Smooth muscle cell (in vitro differentiated cells): ENCODE measurements around the gene KRTAP12-1. TPM values are rescaled to one million over a fixed set of nuclear protein-coding genes. Genes with fewer than 3 reads are reported as not detected.
A peak's percentile ranks its signal among the peaks of the same experiment; 100 is the strongest.
"Not testable (repeated sequence)": the region's sequence is repeated elsewhere in the genome, so short reads cannot be mapped to it uniquely, and the experiment has no call there.

ENCODE experiments used
- DNase-seq: peaks from one replicate; lab custom pipeline; 2025; ENCODE audit not compliant: unreplicated experiment; lab: John Stamatoyannopoulos, UW
- H2AFZ ChIP-seq: fragments of 200-600 bp; sonication (generic); 2 replicates; pipeline ENCODE4 v1.6.0; 2016; ENCODE audit warnings: antibody characterized with exemption, low read depth, mild to moderate bottlenecking
- H3F3A ChIP-seq: fragments of 200-600 bp; sonication (generic); 2 replicates; pipeline ENCODE4 v1.6.0; 2017; ENCODE audit warnings: antibody characterized with exemption, low read depth
- H3K27ac ChIP-seq: fragments of 200-600 bp; sonication (generic); 2 replicates; pipeline ENCODE4 v1.5.1; 2016; ENCODE audit warnings: low read depth, mild to moderate bottlenecking
- H3K27me3 ChIP-seq: fragments of 200-600 bp; sonication (generic); 2 replicates; pipeline ENCODE4 v1.6.1; 2016; ENCODE audit warnings: low read depth, mild to moderate bottlenecking
- H3K36me3 ChIP-seq: fragments of 200-600 bp; sonication (generic); 2 replicates; pipeline ENCODE4 v1.5.1; 2016; ENCODE audit warnings: low read depth
- H3K4me1 ChIP-seq: fragments of 200-600 bp; sonication (generic); 2 replicates; pipeline ENCODE4 v1.5.1; 2016; ENCODE audit warnings: low read depth
- H3K4me2 ChIP-seq: fragments of 200-600 bp; sonication (generic); 2 replicates; pipeline ENCODE4 v1.6.0; 2016; ENCODE audit warnings: mild to moderate bottlenecking
- H3K4me3 ChIP-seq: fragments of 200-600 bp; sonication (generic); 2 replicates; pipeline ENCODE4 v1.5.1; 2016; ENCODE audit warnings: mild to moderate bottlenecking
- H3K79me2 ChIP-seq: fragments of 200-600 bp; sonication (generic); 2 replicates; pipeline ENCODE4 v1.6.0; 2016; ENCODE audit warnings: low read depth, mild to moderate bottlenecking
- H3K9ac ChIP-seq: fragments of 200-600 bp; sonication (generic); 2 replicates; pipeline ENCODE4 v1.6.0; 2016; ENCODE audit warnings: low read depth
- H3K9me3 ChIP-seq: fragments of 200-600 bp; sonication (generic); replicated peaks from 2 replicates; pipeline ENCODE4 v1.5.1; 2016; ENCODE audit warnings: low read depth
- H4K20me1 ChIP-seq: fragments of 200-600 bp; sonication (generic); 2 replicates; pipeline ENCODE4 v1.6.0; 2016; ENCODE audit warnings: low read depth
- CTCF ChIP-seq: fragments of 200-600 bp; sonication (generic); IDR thresholded peaks from 2 replicates; pipeline ENCODE4 v1.5.1; 2017; ENCODE audit warnings: borderline replicate concordance, mild to moderate bottlenecking, antibody characterized with exemption; ENCODE audit not compliant: insufficient read depth, poor library complexity, severe bottlenecking
- WGBS: methylation state at CpG from one replicate; pipeline ENCODE4 v1.1.7; 2016; ENCODE audit warnings: low lambda C conversion rate; 5-methylcytosine and 5-hydroxymethylcytosine counted together
- polyA plus RNA-seq: library from polyadenylated mRNA; unstranded; fragments of >200 nt; fragmentation: Nextera tagmentation; extraction: Ambion mirVana; gene quantifications from 2 replicates; pipeline ENCODE4 v1.2.1, GENCODE V29; 2016
- total RNA-seq: library from RNA; depleted of rRNA; stranded (reverse); fragments of >200 nt; gene quantifications from 2 replicates; pipeline ENCODE4 v1.2.3, GENCODE V29; 2014

KRTAP12-1 gene
- total and polyA plus RNA-seq, 2 experiments from 2014 or later: not detected

GRCh38 chr21:44666401-44667320, 15.3 kb downstream of the KRTAP12-1 start, which contains the start of gene KRTAP12-2:
Gene KRTAP12-2 (minus strand): TSS chr21:44666927. CDS start chr21:44666886, 41 bp downstream.
- no peak within 1 kb of the TSS for H3K9ac ChIP-seq
- H3K36me3 ChIP-seq: no peaks in the 10 kb centered on the region
- H2AFZ ChIP-seq: no peak within 1 kb of the TSS
- no peak within 1 kb of the TSS for H3K4me3 ChIP-seq
- 87% methylated on average over 19 of the region's 19 CpGs for whole genome bisulfite sequencing
- DNase-seq: no peak
- peaks cover 3% of the 10 kb centered on the region for H3K9me3 ChIP-seq
- H3K27me3 ChIP-seq: no peaks in the 10 kb centered on the region
- H3K27ac ChIP-seq: no peak within 1 kb of the TSS
- no peaks in the 10 kb centered on the region for H3K4me1 ChIP-seq
- H3F3A ChIP-seq: no peaks in the 10 kb centered on the region
- no peaks in the 10 kb centered on the region for H4K20me1 ChIP-seq
- no peaks in the 10 kb centered on the region for H3K79me2 ChIP-seq
- TF ChIP-seq CTCF: no peak
- no peak within 1 kb of the TSS for H3K4me2 ChIP-seq

DNA sequence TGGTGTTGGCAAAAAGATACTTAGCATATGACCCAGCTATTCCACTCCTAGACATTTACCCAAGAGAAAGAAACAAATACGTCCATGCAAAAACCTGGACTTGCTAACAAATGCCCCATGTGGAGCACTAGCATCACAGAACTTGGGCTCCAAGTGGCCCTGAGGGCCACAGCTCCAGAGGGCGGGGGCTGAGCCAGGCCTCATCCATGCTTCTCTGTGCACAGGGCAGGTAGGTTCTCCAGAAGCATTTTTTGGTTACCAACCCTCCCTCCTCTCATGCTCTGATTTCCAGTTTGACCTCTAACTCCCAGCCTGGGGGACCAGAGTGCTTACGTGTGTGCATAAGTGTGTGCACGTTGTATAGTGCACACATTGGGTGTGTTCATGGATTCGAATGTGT, 17.3 kb downstream of the KRTAP12-1 start:
- no peak overlapping the region for H3K4me3 ChIP-seq
- TF ChIP-seq CTCF: no peak
- H3K9me3 ChIP-seq: peaks cover 3% of the 10 kb centered on the region
- H3K9ac ChIP-seq: no peak overlapping the region
- H3K27me3 ChIP-seq: no peaks in the 10 kb centered on the region
- H4K20me1 ChIP-seq: no peaks in the 10 kb centered on the region
- no peak overlapping the region for H3K4me2 ChIP-seq
- no peaks in the 10 kb centered on the region for H3K79me2 ChIP-seq
- WGBS: 90% methylated on average over 5 of the region's 5 CpGs
- H3K36me3 ChIP-seq: no peaks in the 10 kb centered on the region
- H2AFZ ChIP-seq: no peak overlapping the region
- no peak overlapping the region for H3K27ac ChIP-seq
- no peaks in the 10 kb centered on the region for H3F3A ChIP-seq
- DNase-seq: no peak
- H3K4me1 ChIP-seq: no peaks in the 10 kb centered on the region

DNA sequence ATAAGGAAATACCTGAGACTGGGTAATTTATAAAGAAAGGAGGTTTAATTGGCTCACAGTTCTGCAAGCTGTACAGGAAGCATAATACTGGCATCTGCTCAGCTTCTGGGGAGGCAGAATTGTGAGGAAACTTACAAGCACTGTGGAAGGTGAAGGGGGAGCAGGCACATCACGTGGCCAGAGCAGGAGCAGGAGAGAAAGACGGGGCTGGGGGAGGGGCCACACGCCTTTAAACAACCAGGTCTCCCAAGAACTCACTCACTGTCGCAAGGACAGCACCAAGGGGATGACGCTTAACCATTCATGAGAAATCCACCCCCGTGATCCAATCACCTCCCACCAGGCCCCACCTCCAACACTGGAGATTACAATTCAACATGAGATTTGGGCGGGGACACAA, 20.4 kb downstream of the KRTAP12-1 start:
- 68% methylated on average over 7 of the region's 7 CpGs for WGBS
- H3K79me2 ChIP-seq, H3K36me3 ChIP-seq, H3K4me3 ChIP-seq, H4K20me1 ChIP-seq, H3K27ac ChIP-seq, DNase-seq, H3K4me1 ChIP-seq, H3K4me2 ChIP-seq, H3K27me3 ChIP-seq, H3K9me3 ChIP-seq, H3F3A ChIP-seq, H3K9ac ChIP-seq, H2AFZ ChIP-seq: not testable (repeated sequence)

DNA sequence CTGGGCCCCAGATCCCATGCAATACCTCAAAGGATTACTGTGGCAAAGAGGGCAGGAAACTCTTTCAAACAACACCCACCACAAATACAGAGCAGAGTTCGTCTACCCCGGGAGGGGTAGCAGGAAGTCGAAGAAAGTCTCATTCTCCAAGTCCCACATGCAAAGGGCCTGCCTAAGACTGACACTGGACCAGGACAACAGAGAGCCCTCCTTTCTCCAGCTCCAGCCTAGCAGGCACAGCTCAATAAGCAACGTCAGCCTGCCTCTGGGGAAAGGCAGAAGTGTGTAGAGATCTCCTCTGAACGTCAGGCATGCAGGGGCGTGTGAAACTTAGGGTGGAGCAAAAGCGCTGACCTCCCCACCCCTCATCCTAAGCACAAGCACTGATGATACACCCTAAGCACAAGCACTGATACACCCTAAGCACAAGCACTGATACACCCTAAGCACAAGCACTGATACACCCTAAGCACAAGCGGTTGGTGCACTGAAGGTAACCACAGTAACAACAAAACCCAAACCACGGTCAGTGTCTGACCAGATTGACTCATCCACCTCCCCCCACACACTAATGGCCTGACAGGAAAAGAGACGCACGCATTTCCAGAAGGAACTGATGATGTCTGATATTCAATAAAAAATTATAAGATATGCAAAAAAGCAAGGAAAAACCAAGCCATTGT, 22.9 kb downstream of the KRTAP12-1 start:
- Histone ChIP-seq H3K4me1 (peaks cover 5% of the 10 kb centered on the region), H3F3A (no peaks in the 10 kb centered on the region), H3K27me3 (no peaks in the 10 kb centered on the region), H3K27ac (peak overlapping the region; percentile 69), H3K79me2 (no peaks in the 10 kb centered on the region), H3K9ac (peak overlapping the region; percentile 26), H3K4me2 (peak overlapping the region; percentile 51), H3K36me3 (no peaks in the 10 kb centered on the region), H3K9me3 (peaks cover 3% of the 10 kb centered on the region), H4K20me1 (no peaks in the 10 kb centered on the region), H3K4me3 (no peak overlapping the region), H2AFZ (peak overlapping the region; percentile 41)
- WGBS: 47% methylated on average over 11 of the region's 11 CpGs
- no peak for DNase-seq
- no peak for TF ChIP-seq CTCF
